ENCODE data around the gene TMEM178B.

- TF ChIP-seq CTCF (IDR thresholded peaks at IDR 0.05) = no peak
- no peak for TF ChIP-seq POLR2A (IDR thresholded peaks at IDR 0.05)
Measured at GRCh38 chr7:141409219-141409618, 335.4 kb downstream of the TMEM178B start.

Measured in lower leg skin (tissue), 3 donors.